ENCODE results near the gene EIF3J. TPM values are rescaled to one million over a fixed set of nuclear protein-coding genes. Genes with fewer than 3 reads are reported as not detected.

EIF3J gene
- total RNA-seq, 1 donor from 2014 or later: 75.8 TPM

DNA sequence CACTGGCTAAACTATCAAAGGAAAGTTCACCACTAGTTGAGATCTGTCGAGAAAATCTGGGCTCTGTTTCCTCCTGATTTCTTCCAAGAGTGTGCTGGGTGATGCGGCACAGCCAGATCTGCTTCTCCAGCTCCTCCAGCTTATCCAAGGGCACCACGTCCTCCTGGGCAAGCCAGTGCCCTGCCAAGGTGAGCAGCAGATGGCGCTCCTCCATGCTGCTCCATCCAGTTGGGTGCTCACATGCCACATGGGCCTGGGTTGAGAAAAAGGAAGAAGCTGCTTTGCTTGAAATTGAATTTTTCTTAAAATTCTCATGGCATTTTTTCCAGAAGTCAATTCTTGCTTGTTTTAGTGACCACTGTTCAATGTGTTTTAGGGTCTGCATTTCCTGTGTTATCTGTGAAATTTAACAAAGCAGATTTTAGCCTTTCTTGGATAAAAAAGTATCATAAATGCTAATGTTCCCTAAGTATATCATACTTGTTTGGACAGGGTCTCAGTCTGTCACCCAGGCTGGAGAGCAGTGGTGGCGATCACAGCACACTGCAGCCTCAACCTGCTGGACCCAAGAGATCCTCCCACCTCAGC lies 47.3 kb downstream of the EIF3J start:
- TF ChIP-seq, protein P1, sequence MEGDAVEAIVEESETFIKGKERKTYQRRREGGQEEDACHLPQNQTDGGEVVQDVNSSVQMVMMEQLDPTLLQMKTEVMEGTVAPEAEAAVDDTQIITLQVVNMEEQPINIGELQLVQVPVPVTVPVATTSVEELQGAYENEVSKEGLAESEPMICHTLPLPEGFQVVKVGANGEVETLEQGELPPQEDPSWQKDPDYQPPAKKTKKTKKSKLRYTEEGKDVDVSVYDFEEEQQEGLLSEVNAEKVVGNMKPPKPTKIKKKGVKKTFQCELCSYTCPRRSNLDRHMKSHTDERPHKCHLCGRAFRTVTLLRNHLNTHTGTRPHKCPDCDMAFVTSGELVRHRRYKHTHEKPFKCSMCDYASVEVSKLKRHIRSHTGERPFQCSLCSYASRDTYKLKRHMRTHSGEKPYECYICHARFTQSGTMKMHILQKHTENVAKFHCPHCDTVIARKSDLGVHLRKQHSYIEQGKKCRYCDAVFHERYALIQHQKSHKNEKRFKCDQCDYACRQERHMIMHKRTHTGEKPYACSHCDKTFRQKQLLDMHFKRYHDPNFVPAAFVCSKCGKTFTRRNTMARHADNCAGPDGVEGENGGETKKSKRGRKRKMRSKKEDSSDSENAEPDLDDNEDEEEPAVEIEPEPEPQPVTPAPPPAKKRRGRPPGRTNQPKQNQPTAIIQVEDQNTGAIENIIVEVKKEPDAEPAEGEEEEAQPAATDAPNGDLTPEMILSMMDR (IDR thresholded peaks at IDR 0.05; ENCODE audit: unreplicated experiment): peak; percentile 27
- Mint-ChIP-seq H3K9me3 (ENCODE audit: low read depth) (peaks cover 6% of the 10 kb centered on the region), H3K4me1 (ENCODE audit: low read depth) (no peaks in the 10 kb centered on the region)

DNA sequence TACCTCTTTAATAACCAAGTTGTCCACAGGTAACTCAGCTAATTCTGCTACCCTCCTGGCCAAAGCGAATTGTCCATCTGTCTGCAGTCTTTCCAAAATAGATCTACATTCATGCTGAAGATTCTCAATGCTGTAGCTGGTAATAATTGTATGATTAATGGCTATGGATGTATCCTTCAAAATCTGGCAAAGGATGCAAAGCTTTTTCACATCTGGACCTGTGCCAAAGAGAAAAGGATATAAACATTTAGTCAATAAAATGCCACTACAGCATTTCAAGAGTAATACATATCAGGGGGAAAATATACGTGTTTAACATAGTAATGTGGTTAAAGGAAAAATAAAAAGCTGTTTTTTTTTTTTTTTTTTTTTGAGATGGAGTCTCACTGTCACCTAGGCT lies 48.7 kb downstream of the EIF3J start:
- H3K27ac Mint-ChIP-seq: no peak overlapping the region
- H3K4me3 Mint-ChIP-seq (ENCODE audit: low read depth): no peak overlapping the region
- TF ChIP-seq, protein P1 (IDR thresholded peaks at IDR 0.05; ENCODE audit: unreplicated experiment): no peak
- peaks cover 10% of the 10 kb centered on the region for H3K9me3 Mint-ChIP-seq (ENCODE audit: low read depth)
- peaks cover 61% of the 10 kb centered on the region for H3K36me3 Mint-ChIP-seq (ENCODE audit: insufficient read depth)
- no peak for DNase-seq (ENCODE audit: low spot score, unreplicated experiment)
- no peaks in the 10 kb centered on the region for H3K27me3 Mint-ChIP-seq
- H3K4me1 Mint-ChIP-seq (ENCODE audit: low read depth): no peaks in the 10 kb centered on the region

More for the DNA sequence above, 47.3 kb downstream of the EIF3J start:
- no peak overlapping the region for H3K4me3 Mint-ChIP-seq (ENCODE audit: low read depth)
- H3K27me3 Mint-ChIP-seq: no peaks in the 10 kb centered on the region
- H3K27ac Mint-ChIP-seq: no peak overlapping the region
- DNase-seq (ENCODE audit: low spot score, unreplicated experiment): no peak
- peaks cover 50% of the 10 kb centered on the region for H3K36me3 Mint-ChIP-seq (ENCODE audit: insufficient read depth)

DNA sequence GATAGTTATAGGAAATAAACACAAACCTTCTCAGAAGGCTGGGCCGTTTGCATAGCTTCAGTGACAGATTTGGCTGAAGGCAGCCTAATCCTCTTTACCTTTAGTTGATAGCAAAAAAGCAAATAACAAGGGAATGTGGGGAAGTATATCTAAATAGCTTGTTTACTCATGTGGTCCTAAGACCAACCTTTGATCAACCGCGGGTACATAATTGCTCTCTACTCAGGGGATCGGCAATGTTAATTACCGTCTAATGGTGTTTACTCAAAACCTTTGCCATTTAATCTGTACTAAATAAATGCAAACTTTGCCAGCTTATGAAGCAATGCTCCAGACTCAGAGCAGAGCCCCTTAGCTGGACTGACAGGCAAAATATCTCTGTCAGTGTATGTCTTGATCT lies 51.6 kb downstream of the EIF3J start:
- H3K27me3 Mint-ChIP-seq: no peaks in the 10 kb centered on the region
- no peak for DNase-seq (ENCODE audit: low spot score, unreplicated experiment)
- H3K4me3 Mint-ChIP-seq (ENCODE audit: low read depth): no peak overlapping the region
- peaks cover 58% of the 10 kb centered on the region for H3K36me3 Mint-ChIP-seq (ENCODE audit: insufficient read depth)
- peaks cover 11% of the 10 kb centered on the region for H3K9me3 Mint-ChIP-seq (ENCODE audit: low read depth)
- TF ChIP-seq, protein P1 (IDR thresholded peaks at IDR 0.05; ENCODE audit: unreplicated experiment): no peak
- H3K27ac Mint-ChIP-seq: no peak overlapping the region
- H3K4me1 Mint-ChIP-seq (ENCODE audit: low read depth): no peaks in the 10 kb centered on the region

DNA sequence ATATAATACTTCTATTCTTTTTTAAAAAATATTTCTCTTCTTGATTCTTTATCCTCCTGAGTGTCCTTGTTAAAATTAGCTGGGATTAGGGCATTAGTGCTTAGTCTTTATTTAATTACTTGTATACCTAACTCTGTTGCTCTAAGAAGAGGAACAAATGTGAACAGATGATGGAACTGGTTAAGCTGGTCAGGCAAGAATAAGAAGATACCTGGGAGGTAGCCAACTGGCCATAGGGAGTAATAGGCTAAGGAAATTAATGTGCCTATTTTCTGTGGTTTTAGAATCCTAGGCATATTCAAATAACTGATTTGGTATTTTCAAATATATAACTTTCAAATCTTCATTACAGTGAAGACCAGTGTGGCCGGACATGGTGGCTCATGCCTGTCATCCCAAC lies 54.4 kb downstream of the EIF3J start:
- H3K27ac Mint-ChIP-seq: no peak overlapping the region
- no peaks in the 10 kb centered on the region for H3K4me1 Mint-ChIP-seq (ENCODE audit: low read depth)
- TF ChIP-seq, protein P1 (IDR thresholded peaks at IDR 0.05; ENCODE audit: unreplicated experiment): no peak
- no peak overlapping the region for H3K4me3 Mint-ChIP-seq (ENCODE audit: low read depth)
- H3K27me3 Mint-ChIP-seq: no peaks in the 10 kb centered on the region
- DNase-seq (ENCODE audit: low spot score, unreplicated experiment): no peak
- peaks cover 11% of the 10 kb centered on the region for H3K9me3 Mint-ChIP-seq (ENCODE audit: low read depth)
- H3K36me3 Mint-ChIP-seq (ENCODE audit: insufficient read depth): peaks cover 50% of the 10 kb centered on the region

DNA sequence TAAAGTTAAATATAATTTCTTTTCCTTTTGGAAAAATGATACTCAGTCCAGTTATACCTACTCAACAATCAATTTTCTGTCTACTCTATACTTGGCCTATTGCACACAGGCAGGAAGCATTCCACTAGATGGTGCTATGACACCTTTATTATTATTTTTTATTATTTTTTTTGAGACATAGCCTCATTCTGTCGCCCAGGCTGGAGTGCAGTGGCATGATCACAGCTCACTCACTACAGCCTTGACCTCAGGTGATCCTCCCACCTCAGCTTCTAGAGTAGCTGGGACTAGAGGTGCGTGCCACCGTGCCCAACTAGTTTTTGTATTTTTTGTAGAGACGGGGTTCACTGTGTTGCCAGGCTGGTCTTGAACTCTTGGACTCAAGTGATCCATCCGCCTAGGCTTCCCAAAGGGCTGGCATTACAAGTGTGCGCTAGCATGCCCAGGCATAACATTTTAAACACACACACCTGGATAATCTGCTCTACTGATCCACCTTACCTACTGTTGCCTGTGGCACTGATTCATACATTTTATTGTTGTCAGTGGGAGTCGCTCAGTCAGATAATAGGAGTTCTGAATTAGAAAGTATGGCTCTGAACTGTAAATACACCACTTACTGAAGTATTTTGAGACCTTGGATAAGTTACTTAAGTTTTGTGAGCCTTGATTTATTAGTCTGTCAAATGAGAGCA lies 56.2 kb downstream of the EIF3J start:
- Mint-ChIP-seq H3K9me3 (ENCODE audit: low read depth) (peaks cover 11% of the 10 kb centered on the region), H3K27ac (no peak overlapping the region)
- DNase-seq (ENCODE audit: low spot score, unreplicated experiment): no peak

More for the DNA sequence above, 56.2 kb downstream of the EIF3J start:
- Mint-ChIP-seq H3K27me3 (no peaks in the 10 kb centered on the region), H3K36me3 (ENCODE audit: insufficient read depth) (peaks cover 50% of the 10 kb centered on the region), H3K4me1 (ENCODE audit: low read depth) (no peaks in the 10 kb centered on the region), H3K4me3 (ENCODE audit: low read depth) (no peak overlapping the region)
- TF ChIP-seq, protein P1 (IDR thresholded peaks at IDR 0.05; ENCODE audit: unreplicated experiment): peak; percentile 54
